Muscle of arm (tissue), 12 donors: Measurements from ENCODE around the gene SLC6A9. TPM values are rescaled to one million over a fixed set of nuclear protein-coding genes. Genes with fewer than 3 reads are reported as not detected.

Experiments
- DNase-seq: peaks from one replicate; pipeline ENCODE4 v3.0.0-alpha.2; 2013
- polyA plus RNA-seq, 12 donors: library from polyadenylated mRNA; unstranded; fragments of 120-200 nt; gene quantifications; one replicate each; pipeline ENCODE4 v1.2.1, GENCODE V29; 2013; ENCODE audit not compliant: insufficient read length in 12 of 12

The SLC6A9 gene
- polyA plus RNA-seq, 12 donors, result 2.5 to 11.3 (median 3.5) TPM; not detected in 1

- no peak for DNase-seq
Measured at GRCh38 chr1:44029260-44029910, 1.9 kb downstream of the SLC6A9 start.

- no peak for DNase-seq
Measured at GRCh38 chr1:44027320-44027719, 3.9 kb downstream of the SLC6A9 start.

GRCh38 chr1:44025816-44026215, 5.4 kb downstream of the SLC6A9 start:
- DNase-seq, result no peak

GRCh38 chr1:44024903-44025525, 6.2 kb downstream of the SLC6A9 start:
- no peak for DNase-seq

- DNase-seq, result no peak
Measured at GRCh38 chr1:44024031-44024902, 7.0 kb downstream of the SLC6A9 start.

- DNase-seq, result no peak
Measured at GRCh38 chr1:44021581-44022321, 9.5 kb downstream of the SLC6A9 start.

- DNase-seq, result no peak
Measured at GRCh38 chr1:44021156-44021555, 10.1 kb downstream of the SLC6A9 start.

GRCh38 chr1:44020464-44020863, 10.8 kb downstream of the SLC6A9 start:
- no peak for DNase-seq

- DNase-seq, result no peak
Measured at GRCh38 chr1:44019466-44019948, 11.8 kb downstream of the SLC6A9 start.

GRCh38 chr1:44016890-44017400, 14.3 kb downstream of the SLC6A9 start:
- DNase-seq, result no peak

GRCh38 chr1:44016041-44016889, 15.0 kb downstream of the SLC6A9 start:
- DNase-seq, result no peak

- no peak for DNase-seq
Measured at GRCh38 chr1:44015206-44015605, 16.1 kb downstream of the SLC6A9 start.

- no peak for DNase-seq
Measured at GRCh38 chr1:44014365-44015104, 16.7 kb downstream of the SLC6A9 start.

GRCh38 chr1:44013949-44014348, 17.3 kb downstream of the SLC6A9 start:
- no peak for DNase-seq

- no peak for DNase-seq
Measured at GRCh38 chr1:44012941-44013609, 18.2 kb downstream of the SLC6A9 start.

- no peak for DNase-seq
Measured at GRCh38 chr1:44012404-44012803, 18.9 kb downstream of the SLC6A9 start.

- no peak for DNase-seq
Measured at GRCh38 chr1:44010935-44011471, 20.3 kb downstream of the SLC6A9 start.

GRCh38 chr1:44008259-44008658, 23.0 kb downstream of the SLC6A9 start:
- DNase-seq, result no peak

GRCh38 chr1:44002606-44003157, 28.6 kb downstream of the SLC6A9 start:
- DNase-seq, result no peak
